Upper lobe of left lung (tissue), 6 donors: ENCODE results near the gene FEM1B. TPM values are rescaled to one million over a fixed set of nuclear protein-coding genes. Genes with fewer than 3 reads are reported as not detected.

Source experiments
- ATAC-seq, 2 donors: fragments of 200-7000 bp; cut with Tn5 transposase; one replicate each; pipeline ENCODE4 v1.9.1; 2022; ENCODE audit warnings: mild to moderate bottlenecking in 2 of 2, moderate library complexity in 2 of 2; ENCODE audit not compliant: low FRiP score in 2 of 2
- DNase-seq, 2 donors: peaks; one replicate each; pipeline ENCODE4 v3.0.0-alpha.2; 2019 to 2020
- H3K27ac ChIP-seq, 4 donors: fragments of 200-600 bp; sonication (generic); one replicate each; pipeline ENCODE4 v1.5.1; 2016 to 2019
- H3K27me3 ChIP-seq, 4 donors: fragments of 200-600 bp; sonication (generic); one replicate each; pipeline ENCODE4 v1.5.1; 2017 to 2019
- H3K36me3 ChIP-seq, 4 donors: fragments of 200-600 bp; sonication (generic); one replicate each; pipeline ENCODE4 v1.5.1; 2016 to 2019
- H3K4me1 ChIP-seq, 4 donors: fragments of 200-600 bp; sonication (generic); one replicate each; pipeline ENCODE4 v1.5.1; 2018 to 2019
- H3K4me3 ChIP-seq, 4 donors: fragments of 200-600 bp; sonication (generic); one replicate each; pipeline ENCODE4 v1.5.1; 2017 to 2019; ENCODE audit warnings: mild to moderate bottlenecking in 2 of 4, moderate library complexity in 1 of 4
- H3K9me3 ChIP-seq, 4 donors: fragments of 200-600 bp; sonication (generic); one replicate each; pipeline ENCODE4 v1.5.1; 2018 to 2019
- CTCF ChIP-seq, 6 experiments: fragments of 450-650 bp in 4 of 6; fragments of 200-600 bp in 2 of 6; sonication (generic) in 2 of 6; IDR thresholded peaks; one replicate each; pipeline ENCODE4 v1.5.1; 2016 to 2019; ENCODE audit warnings: antibody characterized with exemption in 6 of 6
- EP300 ChIP-seq, 4 donors: sonication (generic); formaldehyde crosslinking; IDR thresholded peaks; one replicate each; pipeline ENCODE4 v1.5.1; 2017; ENCODE audit warnings: antibody characterized with exemption in 4 of 4, control low read depth in 2 of 4
- POLR2A ChIP-seq, 4 donors: fragments of 450-650 bp; IDR thresholded peaks; one replicate each; pipeline ENCODE4 v1.5.1; 2016 to 2017; ENCODE audit warnings: antibody characterized with exemption in 4 of 4, mild to moderate bottlenecking in 2 of 4
- POLR2AphosphoS5 ChIP-seq, 2 donors: sonication (generic); formaldehyde crosslinking; IDR thresholded peaks; one replicate each; pipeline ENCODE4 v1.5.1; 2017; ENCODE audit warnings: antibody characterized with exemption in 2 of 2
- WGBS, 2 donors: methylation state at CpG; one replicate each; pipeline ENCODE4 v1.1.5; 2017 to 2018; 5-methylcytosine and 5-hydroxymethylcytosine counted together
- total RNA-seq, 6 donors: library from RNA; depleted of rRNA in 4 of 6; stranded (reverse); fragments of >200 nt in 4 of 6; gene quantifications; one replicate each; pipeline versions ENCODE4 v1.1.0 to v1.2.1, GENCODE V29; 2016 to 2021
- donor health status: DM: no; HTN: no; CAD: no; lungs with moderate emphysema.
- donor health status: DM: no; HTN: yes; CAD: no; lungs with severe emphysema.

FEM1B gene
- 10 to 100 TPM; 16.0 to 58.8 (median 36.9) TPM for total RNA-seq

- peaks cover 39 to 60% (median 54%) of the 10 kb centered on the region in 4 donors for H3K4me1 ChIP-seq
These were observed at the start of gene FEM1B for GRCh38 chr15:68277603-68278344. Gene FEM1B, plus strand, starts transcription at chr15:68277745. Its CDS starts 673 bp downstream, at chr15:68278418.

GRCh38 chr15:68228143-68228970, 49.2 kb upstream of the FEM1B start:
- Histone ChIP-seq H3K36me3 (no peaks in the 10 kb centered on the region), H3K9me3 (no peaks in the 10 kb centered on the region), H3K4me3 (peak overlapping the region; percentile 62 to 99 (median 74)), H3K27me3 (no peaks in the 10 kb centered on the region), H3K4me1 (peaks cover 14 to 29% (median 18%) of the 10 kb centered on the region in 4 donors), H3K27ac (peak overlapping the region in 3 of 4 donors; percentile 74 to 86 (median 83))
- DNase-seq (no peak), ATAC-seq (no peak)
- TF ChIP-seq POLR2AphosphoS5 (IDR thresholded peaks at IDR 0.05) (no peak), EP300 (IDR thresholded peaks at IDR 0.05) (no peak), CTCF (IDR thresholded peaks at IDR 0.05) (no peak)
- 36 to 40% methylated on average over 25 of the region's 25 CpGs for WGBS, 2 donors

More at GRCh38 chr15:68277603-68278344, at the start of gene FEM1B:
- DNase-seq (peak; percentile 91 to 97), ATAC-seq (peak; percentile 96 to 97)
- WGBS, 2 donors: 1% methylated on average over 25 of the region's 85 CpGs; no CpG with 5 or more reads in 1 of the 2 donors
- peak within 1 kb of the TSS; percentile 94 to 99 (median 96) for H3K27ac ChIP-seq
- TF ChIP-seq POLR2A (IDR thresholded peaks at IDR 0.05): peak; percentile 72 to 84 (median 76)
- TF ChIP-seq CTCF (IDR thresholded peaks at IDR 0.05): peak in 4 of 6 experiments; percentile 37 to 82 (median 52)
- peak; percentile 55 to 75 for TF ChIP-seq POLR2AphosphoS5 (IDR thresholded peaks at IDR 0.05)
- peak in 1 of 4 donors; percentile 35 for TF ChIP-seq EP300 (IDR thresholded peaks at IDR 0.05)
- no peaks in the 10 kb centered on the region for H3K27me3 ChIP-seq
- H3K36me3 ChIP-seq: no peaks in the 10 kb centered on the region
- no peaks in the 10 kb centered on the region for H3K9me3 ChIP-seq
- H3K4me3 ChIP-seq: peak within 1 kb of the TSS; percentile 69 to 95 (median 87)

GRCh38 chr15:68228971-68229385, 48.6 kb upstream of the FEM1B start:
- H3K27ac ChIP-seq: peak overlapping the region; percentile 62 to 86 (median 78)
- no peak for TF ChIP-seq POLR2A (IDR thresholded peaks at IDR 0.05)
- no peak for TF ChIP-seq EP300 (IDR thresholded peaks at IDR 0.05)
- no peak for TF ChIP-seq CTCF (IDR thresholded peaks at IDR 0.05)
- TF ChIP-seq POLR2AphosphoS5 (IDR thresholded peaks at IDR 0.05): no peak
- H3K4me1 ChIP-seq: peaks cover 14 to 29% (median 18%) of the 10 kb centered on the region in 4 donors
- H3K36me3 ChIP-seq: no peaks in the 10 kb centered on the region
- 0 to 1% methylated on average over 18 to 23 of the region's 39 CpGs for WGBS, 2 donors
- H3K27me3 ChIP-seq: no peaks in the 10 kb centered on the region
- peak overlapping the region; percentile 62 to 99 (median 74) for H3K4me3 ChIP-seq
- ATAC-seq (peak in 1 of 2 donors; percentile 30), DNase-seq (no peak)
- H3K9me3 ChIP-seq: no peaks in the 10 kb centered on the region

- no peaks in the 10 kb centered on the region for H3K9me3 ChIP-seq
- H3K27ac ChIP-seq: peak within 1 kb of the TSS; percentile 62 to 86 (median 78)
- peak within 1 kb of the TSS; percentile 62 to 99 (median 74) for H3K4me3 ChIP-seq
- no peak for TF ChIP-seq EP300 (IDR thresholded peaks at IDR 0.05)
- TF ChIP-seq POLR2A (IDR thresholded peaks at IDR 0.05): peak in 2 of 4 donors; percentile 43 to 70
- TF ChIP-seq CTCF (IDR thresholded peaks at IDR 0.05): peak in 2 of 6 experiments; percentile 8 to 16
- TF ChIP-seq POLR2AphosphoS5 (IDR thresholded peaks at IDR 0.05): peak in 1 of 2 donors; percentile 29
- peaks cover 14 to 29% (median 18%) of the 10 kb centered on the region in 4 donors for H3K4me1 ChIP-seq
- DNase-seq: peak; percentile 88 to 97
- no peaks in the 10 kb centered on the region for H3K36me3 ChIP-seq
- ATAC-seq: peak; percentile 93 to 98
- H3K27me3 ChIP-seq: no peaks in the 10 kb centered on the region
- 0% methylated on average over 4 to 44 of the region's 82 CpGs for WGBS, 2 donors
These were observed 48.0 kb upstream of the FEM1B start, which contains the start of gene CLN6 for GRCh38 chr15:68229386-68230156. Gene CLN6, minus strand, starts transcription at chr15:68229728. Its CDS starts 144 bp downstream, at chr15:68229584.
